IMR-90 (cell line): ENCODE data around the gene GPATCH8. TPM values are rescaled to one million over a fixed set of nuclear protein-coding genes. Genes with fewer than 3 reads are reported as not detected.

Experiments used
- ATAC-seq: fragments of 200-7000 bp; cut with Tn5 transposase; 2 replicates; pipeline ENCODE4 v1.9.1; 2020; ENCODE audit warnings: low read depth, mild to moderate bottlenecking, moderate library complexity
- BruUV-seq: library from RNA; stranded (reverse); fragments of 400-500 nt; replicated peaks from 2 replicates; lab custom pipeline; 2021; lab: Mats Ljungman, UMichigan
- CTCF ChIA-PET: fragments of 300-600 bp; formaldehyde crosslinking; extraction: SDS; loops from one replicate; lab custom pipeline; 2021; ENCODE audit warnings: antibody characterized with exemption; lab: Yijun Ruan, JAX
- POLR2A ChIA-PET: fragments of 300-600 bp; sonication (Branson Sonifier 250); formaldehyde crosslinking; loops from one replicate; lab custom pipeline; 2022; ENCODE audit warnings: antibody characterized with exemption; ENCODE audit not compliant: unreplicated experiment; lab: Charles Lee
- DNase-seq: peaks from one replicate; pipeline ENCODE4 v3.0.0; 2013
- H2AFZ ChIP-seq: replicated peaks from 2 replicates; pipeline ENCODE3; 2013; ENCODE audit warnings: low read length, mild to moderate bottlenecking; ENCODE audit not compliant: poor library complexity
- H2AK5ac ChIP-seq: 2 replicates; pipeline ENCODE4 v1.6.1; 2013; ENCODE audit warnings: low read depth, low read length, inconsistent platforms
- H2AK9ac ChIP-seq: replicated peaks from 2 replicates; pipeline ENCODE3; 2013; ENCODE audit warnings: mild to moderate bottlenecking, low read depth, low read length, moderate library complexity; ENCODE audit not compliant: poor library complexity
- H2BK120ac ChIP-seq: 2 replicates; pipeline ENCODE4 v1.6.1; 2013; ENCODE audit warnings: low read depth, low read length, inconsistent platforms
- H2BK15ac ChIP-seq: 3 replicates; pipeline ENCODE4 v1.6.1; 2013; ENCODE audit warnings: low read depth, low read length, inconsistent platforms
- H2BK20ac ChIP-seq: 2 replicates; pipeline ENCODE4 v1.6.1; 2013; ENCODE audit warnings: low read depth, mild to moderate bottlenecking, inconsistent platforms, low read length, moderate library complexity
- H2BK5ac ChIP-seq: 2 replicates; pipeline ENCODE4 v1.6.1; 2013; ENCODE audit warnings: mild to moderate bottlenecking, low read depth, low read length, inconsistent platforms; ENCODE audit not compliant: poor library complexity, severe bottlenecking
- H3K14ac ChIP-seq: replicated peaks from 2 replicates; pipeline ENCODE4 v1.6.1; 2013; ENCODE audit warnings: low read depth, low read length, inconsistent platforms
- H3K18ac ChIP-seq: 2 replicates; pipeline ENCODE4 v1.6.1; 2013; ENCODE audit warnings: low read depth, low read length, control low read depth
- H3K23ac ChIP-seq: 2 replicates; pipeline ENCODE4 v1.6.1; 2013; ENCODE audit warnings: low read depth, low read length, inconsistent platforms
- H3K27ac ChIP-seq: 2 replicates; pipeline ENCODE4 v1.5.1; 2013; ENCODE audit warnings: mild to moderate bottlenecking, control low read depth, low read length; ENCODE audit not compliant: insufficient read depth
- H3K27me3 ChIP-seq: 2 replicates; pipeline ENCODE4 v1.6.1; 2013; ENCODE audit warnings: low read length; ENCODE audit not compliant: control insufficient read depth, insufficient read depth
- H3K36me3 ChIP-seq: 2 replicates; pipeline ENCODE4 v1.6.1; 2013; ENCODE audit warnings: low read length, mixed read lengths; ENCODE audit not compliant: control insufficient read depth, insufficient read depth
- H3K4ac ChIP-seq: 2 replicates; pipeline ENCODE4 v1.6.1; 2013; ENCODE audit warnings: low read depth, low read length, inconsistent platforms
- H3K4me1 ChIP-seq: 2 replicates; pipeline ENCODE4 v1.6.1; 2013; ENCODE audit warnings: low read length, mixed read lengths; ENCODE audit not compliant: control insufficient read depth, insufficient read depth
- H3K4me2 ChIP-seq: 2 replicates; pipeline ENCODE4 v1.6.1; 2013; ENCODE audit warnings: low read depth, mild to moderate bottlenecking, control low read depth, low read length, moderate library complexity
- H3K4me3 ChIP-seq: 2 replicates; pipeline ENCODE4 v1.5.1; 2013; ENCODE audit warnings: low read depth, mild to moderate bottlenecking, control low read depth, low read length, moderate library complexity; ENCODE audit not compliant: insufficient read depth
- H3K56ac ChIP-seq: 2 replicates; pipeline ENCODE4 v1.6.1; 2013; ENCODE audit warnings: low read length, inconsistent platforms; ENCODE audit not compliant: insufficient read depth; ENCODE audit errors: extremely low read depth
- H3K79me1 ChIP-seq, 2 experiments: 2 replicates each; pipeline ENCODE4 v1.6.1; 2013; ENCODE audit warnings: low read length in 2 of 2, inconsistent platforms in 1 of 2, low read depth in 1 of 2
- H3K9ac ChIP-seq: 2 replicates; pipeline ENCODE4 v1.6.1; 2013; ENCODE audit warnings: low read depth, low read length, control low read depth
- H3K9me1 ChIP-seq: 2 replicates; pipeline ENCODE4 v1.6.1; 2013; ENCODE audit warnings: low read length, inconsistent platforms; ENCODE audit not compliant: insufficient read depth
- H3K9me3 ChIP-seq: 2 replicates; pipeline ENCODE4 v1.6.1; 2013; ENCODE audit warnings: low read length; ENCODE audit not compliant: control insufficient read depth, insufficient read depth
- H4K20me1 ChIP-seq: 2 replicates; pipeline ENCODE4 v1.6.1; 2013; ENCODE audit warnings: low read length, inconsistent platforms; ENCODE audit not compliant: insufficient read depth
- H4K5ac ChIP-seq: 2 replicates; pipeline ENCODE4 v1.6.1; 2013; ENCODE audit warnings: mild to moderate bottlenecking, low read depth, low read length, control low read depth
- H4K8ac ChIP-seq, 2 experiments: 2 replicates each; pipeline ENCODE4 v1.6.1; 2013; ENCODE audit warnings: low read depth in 2 of 2, low read length in 2 of 2, control low read depth in 1 of 2, inconsistent platforms in 1 of 2
- H4K91ac ChIP-seq: 2 replicates; pipeline ENCODE4 v1.6.1; 2013; ENCODE audit warnings: low read depth, low read length, inconsistent platforms; ENCODE audit not compliant: insufficient read depth
- BHLHE40 ChIP-seq: fragments of 150-350 bp; IDR thresholded peaks from 2 replicates; pipeline ENCODE4 v1.6.1; 2016; ENCODE audit warnings: mild to moderate bottlenecking, low read depth, low read length
- FOS ChIP-seq: fragments of 150-350 bp; IDR thresholded peaks from 2 replicates; pipeline ENCODE4 v1.6.1; 2016; ENCODE audit warnings: low read depth, low read length
- MAFK ChIP-seq: IDR thresholded peaks from 2 replicates; pipeline ENCODE4 v1.6.1; 2012; ENCODE audit warnings: low read depth, low read length, improper control_type of control experiment
- MAZ ChIP-seq: IDR thresholded peaks from 2 replicates; pipeline ENCODE4 v1.6.1; 2012; ENCODE audit warnings: low read depth, mild to moderate bottlenecking, low read length, improper control_type of control experiment, moderate library complexity, borderline replicate concordance
- MXI1 ChIP-seq: IDR thresholded peaks from 2 replicates; pipeline ENCODE4 v1.6.1; 2012; ENCODE audit warnings: low read depth, mild to moderate bottlenecking, low read length, moderate library complexity, borderline replicate concordance
- NFE2L2 ChIP-seq: fragments of 150-350 bp; IDR thresholded peaks from 2 replicates; pipeline ENCODE4 v1.6.1; 2016; ENCODE audit warnings: low read depth, mild to moderate bottlenecking, low read length
- RCOR1 ChIP-seq: IDR thresholded peaks from 2 replicates; pipeline ENCODE4 v1.6.1; 2012; ENCODE audit warnings: mild to moderate bottlenecking, low read length, improper control_type of control experiment; ENCODE audit not compliant: insufficient replicate concordance
- RFX5 ChIP-seq: IDR thresholded peaks from 2 replicates; pipeline ENCODE4 v1.8.0; 2012; ENCODE audit warnings: low read depth, mild to moderate bottlenecking, low read length, moderate library complexity
- WGBS, 2 experiments: methylation state at CpG; one replicate each; pipeline versions ENCODE4 v1.1.5 to v1.1.7; 2013; ENCODE audit warnings: missing lambda C conversion rate in 2 of 2; ENCODE audit not compliant: insufficient read length in 1 of 2; ENCODE audit errors: extremely low coverage in 2 of 2; 5-methylcytosine and 5-hydroxymethylcytosine counted together
- dilution Hi-C: fragments of 300-500 bp; cut with HindIII; formaldehyde crosslinking; loops from one replicate; pipeline ENCODE4 v1.14.3; 2018; ENCODE audit warnings: low sequenced_read_pairs; ENCODE audit not compliant: unreplicated experiment
- in situ Hi-C: fragments of 300-500 bp; cut with MboI; formaldehyde crosslinking; loops from 3 replicates; pipeline ENCODE4 v1.14.3; 2019; ENCODE audit warnings: low sequenced_read_pairs, inconsistent platforms, mixed read lengths
- intact Hi-C: fragments of 100-400 bp; cut with micrococcal nuclease; formaldehyde crosslinking; loops from 2 replicates; pipeline ENCODE4 v1.10.0; 2022
- polyA plus RNA-seq, 3 experiments: library from polyadenylated mRNA; depleted of rRNA; stranded (reverse); fragments of >200 nt; gene quantifications; 2 replicates each; pipeline ENCODE4 v1.2.3, GENCODE V29; 2012; ENCODE audit warnings: low replicate concordance in 1 of 3
- total RNA-seq: library from RNA; depleted of rRNA; stranded (reverse); fragments of >200 nt; gene quantifications from 2 replicates; pipeline ENCODE4 v1.2.3, GENCODE V29; 2012
- TF ChIP-seq, protein P1 (sequence below): fragments of 150-350 bp; IDR thresholded peaks from 2 replicates; pipeline ENCODE4 v1.6.1; 2017; ENCODE audit warnings: mild to moderate bottlenecking, antibody characterized with exemption, low read length, low read depth

Gene GPATCH8
- total and polyA plus RNA-seq, 2 of the 4 experiments (the other 2 are of a cell fraction) = 8.8 to 13.2 TPM

DNA sequence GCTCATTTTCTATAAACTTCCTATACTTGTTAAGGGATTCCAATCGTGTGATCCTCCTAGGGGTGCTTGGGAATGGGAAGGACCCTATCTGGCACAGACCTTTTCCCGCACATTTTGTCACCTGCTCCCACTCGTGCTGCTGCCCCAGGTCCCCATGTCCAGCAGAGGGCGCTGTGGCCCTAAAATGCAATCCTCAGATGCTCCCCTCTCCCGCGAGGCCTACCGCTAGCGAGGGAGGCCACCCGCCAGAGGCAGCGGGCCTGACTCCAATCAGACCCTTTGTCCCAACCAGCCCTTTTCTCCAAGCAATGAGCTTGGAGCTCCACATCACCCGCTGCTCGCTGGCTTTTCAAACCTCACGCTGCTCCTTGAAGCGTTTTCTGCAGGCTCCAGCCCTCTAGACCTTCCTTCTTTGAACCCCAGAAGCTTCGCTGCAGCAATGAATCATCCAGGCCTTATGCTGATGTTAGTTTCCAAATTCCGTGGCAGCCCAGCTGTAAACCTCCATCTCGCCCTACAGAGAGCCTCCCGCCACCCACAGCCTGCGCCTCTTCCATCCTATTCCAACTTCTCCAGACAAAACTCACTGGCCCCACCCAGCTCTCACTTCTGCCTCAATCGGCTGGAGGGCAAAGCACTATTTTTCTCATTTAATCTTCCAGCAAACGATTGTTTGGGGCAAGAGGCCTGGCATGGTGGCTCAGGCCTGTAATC, 30.5 kb upstream of the GPATCH8 start (continued):
- TF ChIP-seq MXI1 = peak; percentile 33; the same call in 1 of the 2 replicates
- TF ChIP-seq NFE2L2 = no peak
- TF ChIP-seq MAZ = peak; percentile 91; the same call in 1 of the 2 replicates

DNA sequence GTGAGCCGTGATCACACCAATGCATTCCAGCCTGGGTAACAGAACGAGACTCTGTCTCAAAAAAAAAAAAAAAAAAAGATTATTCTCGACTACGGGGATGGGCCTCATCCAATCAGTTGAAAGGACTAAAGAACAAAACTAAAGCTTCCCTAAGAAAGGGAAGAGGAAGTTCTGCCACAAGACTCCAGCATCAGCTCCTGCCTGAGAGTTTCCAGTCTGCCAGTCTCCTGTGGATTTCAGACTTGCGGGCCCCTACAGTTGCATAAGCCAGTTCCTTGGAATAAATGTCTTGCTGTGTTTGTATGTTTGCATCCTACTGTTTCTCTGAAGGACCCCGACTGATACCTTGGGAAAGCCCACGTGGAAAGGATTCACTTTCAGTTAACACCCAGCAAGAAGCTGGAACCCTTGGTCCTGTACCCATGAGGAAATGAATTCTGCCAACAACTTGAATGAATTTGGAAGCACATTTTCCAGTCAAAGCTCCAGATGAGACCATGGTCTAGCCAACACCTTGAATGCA, 27.8 kb upstream of the GPATCH8 start:
- H3K56ac ChIP-seq = no peak overlapping the region
- no peaks in the 10 kb centered on the region for H3K9me1 ChIP-seq
- CTCF ChIA-PET = interaction anchor here (0.8 kb wide), 1 partner anchor 100 kb away, joined by 3 read pairs; no protein-coding TSS in a partner anchor
- H3K79me1 ChIP-seq = peaks cover 0 to 10% of the 10 kb centered on the region in 2 experiments; a peak in 2 of 4 replicates
- no peak overlapping the region for H2AK5ac ChIP-seq
- BruUV-seq = no TSS peak
- no peak overlapping the region for H3K27ac ChIP-seq
- H2BK20ac ChIP-seq = no peak overlapping the region
- H3K23ac ChIP-seq = no peak overlapping the region
- peaks cover 3% of the 10 kb centered on the region for H3K4me1 ChIP-seq
- no peak overlapping the region for H2BK5ac ChIP-seq
- intact Hi-C loops = loop anchor here (10.0 kb wide), 1 partner anchor 234 kb away; no protein-coding TSS in a partner anchor
- DNase-seq (no peak), ATAC-seq (no peak)
- H3K27me3 ChIP-seq = no peaks in the 10 kb centered on the region
- no peak overlapping the region for H3K4me3 ChIP-seq
- no peak overlapping the region for H3K4ac ChIP-seq
- no peak for TF ChIP-seq NFE2L2
- TF ChIP-seq RCOR1 = no peak
- TF ChIP-seq BHLHE40 = no peak
- TF ChIP-seq MXI1 = no peak
- TF ChIP-seq RFX5 = no peak
- TF ChIP-seq, protein P1, sequence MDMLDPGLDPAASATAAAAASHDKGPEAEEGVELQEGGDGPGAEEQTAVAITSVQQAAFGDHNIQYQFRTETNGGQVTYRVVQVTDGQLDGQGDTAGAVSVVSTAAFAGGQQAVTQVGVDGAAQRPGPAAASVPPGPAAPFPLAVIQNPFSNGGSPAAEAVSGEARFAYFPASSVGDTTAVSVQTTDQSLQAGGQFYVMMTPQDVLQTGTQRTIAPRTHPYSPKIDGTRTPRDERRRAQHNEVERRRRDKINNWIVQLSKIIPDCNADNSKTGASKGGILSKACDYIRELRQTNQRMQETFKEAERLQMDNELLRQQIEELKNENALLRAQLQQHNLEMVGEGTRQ = no peak
- TF ChIP-seq FOS = no peak
- TF ChIP-seq MAFK = no peak
- POLR2A ChIA-PET = no interaction called here
- H4K8ac ChIP-seq = no peak overlapping the region
- H2BK120ac ChIP-seq = no peak overlapping the region
- no peak overlapping the region for H2AK9ac ChIP-seq
- dilution Hi-C loops = no loop called here
- no peaks in the 10 kb centered on the region for H3K9me3 ChIP-seq
- no peaks in the 10 kb centered on the region for H3K36me3 ChIP-seq
- in situ Hi-C loops = loop anchor here (5.0 kb wide), 1 partner anchor 101 kb away; no protein-coding TSS in a partner anchor
- no peaks in the 10 kb centered on the region for H4K20me1 ChIP-seq
- no peak overlapping the region for H3K14ac ChIP-seq
- no peak overlapping the region for H2BK15ac ChIP-seq
- no peak overlapping the region for H2AFZ ChIP-seq
- H3K9ac ChIP-seq = no peak overlapping the region
- no peak overlapping the region for H3K18ac ChIP-seq
- WGBS, 2 experiments = 20% methylated on average over 1 of the region's 7 CpGs; no CpG with 5 or more reads in 1 of the 2 experiments
- no peak overlapping the region for H4K5ac ChIP-seq
- no peak overlapping the region for H4K91ac ChIP-seq
- no peak overlapping the region for H3K4me2 ChIP-seq
